HTERT RPE-1 (cell line): Measurements from ENCODE around the gene SPATA24.
"Not testable (repeated sequence)": the region's sequence is repeated elsewhere in the genome, so short reads cannot be mapped to it uniquely, and the experiment has no call there.

Source experiments
- in situ Hi-C: fragments of 300-500 bp; cut with MboI; formaldehyde crosslinking; loops from 4 replicates; pipeline ENCODE4 v1.14.3; 2020; ENCODE audit warnings: low sequenced_read_pairs

Gene SPATA24

DNA sequence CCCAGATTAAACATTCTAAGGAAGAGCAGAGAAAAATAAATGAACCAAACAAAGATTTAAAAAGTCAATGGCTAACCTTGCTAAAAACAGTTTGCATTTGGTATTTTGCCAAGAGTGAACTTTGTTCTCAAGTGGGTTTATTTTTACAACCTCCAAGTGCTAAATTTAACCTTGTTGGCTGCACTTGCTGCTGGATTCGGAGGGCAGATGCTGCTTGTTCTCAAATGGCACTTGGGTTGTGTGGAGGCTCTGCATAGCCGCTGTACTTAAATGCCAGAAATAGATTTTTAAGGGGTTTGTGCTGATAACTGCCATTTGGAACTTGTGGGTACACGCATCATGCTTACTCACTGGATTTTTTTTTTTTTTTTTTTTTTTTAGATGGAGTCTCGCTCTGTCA is 13.3 kb upstream of the SPATA24 start:
- in situ Hi-C loops: no loop called here

GRCh38 chr5:139416651-139417050 is 12.8 kb upstream of the SPATA24 start:
- in situ Hi-C loops: no loop called here

GRCh38 chr5:139415869-139416268 is 12.0 kb upstream of the SPATA24 start:
- in situ Hi-C loops: no loop called here

- in situ Hi-C loops: no loop called here
These were observed 11.5 kb upstream of the SPATA24 start for GRCh38 chr5:139415221-139415861.

DNA sequence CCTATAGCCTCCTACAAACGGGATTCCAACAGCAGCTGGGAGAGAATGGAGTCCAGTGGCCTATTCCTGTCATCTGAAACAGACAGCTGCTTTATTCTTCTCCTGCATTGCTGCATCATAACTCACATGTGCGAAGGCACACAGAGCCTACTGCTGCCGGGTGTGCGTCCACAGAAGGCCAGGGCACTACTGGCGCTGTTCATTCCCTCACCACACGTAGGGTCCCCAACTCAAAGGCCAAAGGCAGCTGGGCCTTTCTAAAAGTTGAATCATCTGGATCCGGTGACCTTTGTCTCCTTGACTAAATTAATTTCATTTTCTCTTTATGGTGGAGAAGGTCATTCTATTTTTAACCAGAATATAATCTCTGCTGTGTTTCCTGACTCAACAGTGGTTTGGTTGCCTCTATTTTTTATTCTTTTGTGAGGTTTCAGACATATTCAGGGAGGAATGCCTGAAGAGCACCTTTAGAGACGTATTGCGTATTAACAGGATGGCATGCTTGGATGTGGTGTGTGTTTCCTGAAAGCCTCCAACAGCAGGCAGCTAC is 10.8 kb upstream of the SPATA24 start:
- in situ Hi-C loops: no loop called here

DNA sequence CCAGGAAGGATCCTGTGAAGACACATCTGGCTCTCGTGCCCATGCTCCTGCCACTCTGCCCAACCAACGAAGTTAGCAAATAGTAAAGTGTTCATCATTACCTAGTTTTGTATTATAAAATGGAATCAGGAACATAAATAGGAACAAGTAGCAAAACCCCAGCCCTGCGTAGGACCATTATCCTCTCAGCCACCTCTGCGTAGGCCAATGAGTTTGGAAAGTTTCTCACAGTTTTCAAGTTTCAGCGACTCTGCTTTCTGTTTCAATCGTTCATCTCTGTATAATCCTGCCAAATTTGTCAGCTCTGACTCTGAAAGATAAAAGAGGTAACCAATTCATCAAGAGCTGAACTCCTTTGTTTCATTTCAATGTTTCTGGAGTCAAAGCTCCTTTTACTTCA is 10.1 kb upstream of the SPATA24 start:
- in situ Hi-C loops: no loop called here

DNA sequence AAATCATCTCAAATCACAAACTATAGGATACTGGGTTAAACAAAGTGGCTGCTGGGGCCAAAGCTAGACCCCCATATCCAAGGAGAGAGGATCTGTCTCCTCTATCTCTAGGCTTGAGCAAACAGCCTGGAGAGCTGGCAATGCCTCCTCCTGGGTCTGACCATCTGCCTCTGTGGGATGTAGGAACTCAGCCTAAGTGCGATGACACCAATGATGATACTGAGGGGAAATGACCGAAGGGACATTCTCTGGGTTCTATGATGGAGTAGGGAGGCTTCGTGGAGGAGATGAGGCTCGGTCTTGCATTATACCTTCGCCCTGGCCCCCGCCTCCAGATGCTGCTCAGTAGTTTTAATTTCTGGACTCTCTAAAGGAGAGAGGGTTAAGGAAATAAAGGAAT is 9.3 kb upstream of the SPATA24 start:
- in situ Hi-C loops: no loop called here

DNA sequence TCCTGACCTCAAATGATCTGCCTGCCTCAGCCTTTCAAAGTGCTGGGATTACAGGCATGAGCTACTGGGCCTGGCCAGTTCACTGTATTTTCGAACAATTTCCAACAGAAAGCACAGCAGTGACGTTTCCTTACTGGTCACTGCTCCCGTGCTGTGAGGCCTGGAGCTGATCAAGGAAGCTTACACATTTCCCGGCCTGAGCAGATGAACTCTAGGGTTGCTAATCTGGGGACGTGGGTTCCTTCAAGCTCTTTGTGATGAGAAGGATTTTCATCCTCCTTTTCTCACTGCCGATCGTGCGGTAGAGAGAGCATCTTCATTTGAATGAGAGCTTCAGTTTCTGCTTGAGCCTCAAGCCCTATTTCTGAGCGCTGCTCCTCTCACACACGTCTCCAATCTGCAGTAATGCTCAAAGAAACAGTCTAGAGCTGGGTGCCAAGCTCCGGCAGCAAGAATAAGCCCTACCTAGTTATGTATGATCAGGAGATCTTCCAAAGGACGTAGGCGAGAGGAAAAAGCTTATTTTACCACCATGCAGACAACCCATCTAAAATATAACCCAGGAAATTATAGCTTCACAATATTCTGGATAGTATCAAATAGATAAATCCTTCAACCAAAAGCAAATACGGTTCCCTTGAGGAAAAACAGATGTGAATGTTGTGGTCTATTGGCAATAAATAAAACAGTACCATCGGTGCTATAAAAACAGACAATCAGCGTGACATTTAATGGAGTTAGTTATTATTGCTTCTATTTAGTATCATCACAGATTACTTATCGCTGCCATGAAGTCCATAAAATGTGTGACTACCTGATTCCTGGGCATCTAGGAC is 7.3 kb upstream of the SPATA24 start:
- in situ Hi-C loops: no loop called here

DNA sequence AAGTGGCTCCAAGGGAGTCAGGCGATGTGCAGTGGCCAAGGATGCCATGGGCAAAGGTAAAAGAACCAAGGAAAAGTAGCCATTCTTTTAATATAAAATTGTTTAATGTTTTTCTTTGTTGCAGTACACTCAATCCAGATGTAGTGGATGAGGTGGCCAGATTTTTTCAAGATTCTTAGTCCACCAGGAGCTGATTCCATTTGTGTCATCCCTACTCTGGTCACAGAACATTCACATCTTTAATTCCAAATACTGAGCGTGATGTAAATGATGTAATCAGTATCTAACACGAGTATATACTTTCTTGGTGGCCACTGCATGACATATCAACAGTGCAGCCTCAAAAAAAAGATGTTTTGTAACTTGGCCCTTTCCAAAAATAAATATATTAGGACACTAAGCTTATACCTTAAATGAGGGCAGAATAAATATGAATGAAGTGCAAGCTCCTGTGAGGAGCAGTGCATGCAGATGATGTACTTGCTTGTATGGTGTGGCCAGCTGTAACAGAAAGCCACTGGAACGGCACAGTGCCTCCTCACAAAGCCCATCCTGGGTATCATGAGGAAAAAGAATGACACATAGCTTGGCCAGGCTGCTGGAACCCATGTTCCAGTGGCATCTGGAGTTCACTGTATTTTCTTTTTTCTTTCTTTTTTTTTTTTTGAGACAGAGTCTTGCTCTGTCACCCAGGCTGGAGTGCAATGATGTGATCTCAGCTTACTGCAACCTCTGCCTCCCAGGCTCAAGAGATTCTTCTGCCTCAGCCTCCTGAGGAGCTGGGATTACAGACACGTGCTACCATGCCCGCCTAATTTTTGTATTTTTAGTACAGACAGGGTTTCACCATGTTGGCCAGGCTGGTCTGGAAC is 6.5 kb upstream of the SPATA24 start:
- in situ Hi-C loops: no loop called here

- in situ Hi-C loops: not testable (repeated sequence)
These were observed 5.2 kb upstream of the SPATA24 start for GRCh38 chr5:139409116-139409515.

GRCh38 chr5:139408191-139408590 is 4.3 kb upstream of the SPATA24 start:
- in situ Hi-C loops: no loop called here

DNA sequence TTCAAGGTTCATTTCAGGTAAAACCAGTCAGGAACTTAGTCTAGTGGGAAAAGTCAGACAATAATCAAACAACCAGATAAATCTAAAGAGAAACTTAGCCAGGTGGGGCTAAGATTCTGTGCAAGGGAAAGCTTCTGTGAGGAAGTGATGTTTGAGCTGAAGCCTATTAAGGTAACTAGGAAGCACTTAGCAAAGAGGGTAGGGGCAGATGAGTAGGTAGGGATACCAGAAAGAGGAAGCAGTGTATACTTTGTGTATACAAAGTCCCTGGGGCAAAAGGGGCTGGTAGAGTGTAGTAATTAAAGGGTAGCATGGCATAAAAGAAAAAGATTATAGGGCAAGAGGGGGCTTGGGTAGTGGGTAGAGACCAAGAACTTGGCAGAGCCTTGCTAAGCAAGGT is 3.6 kb upstream of the SPATA24 start:
- in situ Hi-C loops: no loop called here

DNA sequence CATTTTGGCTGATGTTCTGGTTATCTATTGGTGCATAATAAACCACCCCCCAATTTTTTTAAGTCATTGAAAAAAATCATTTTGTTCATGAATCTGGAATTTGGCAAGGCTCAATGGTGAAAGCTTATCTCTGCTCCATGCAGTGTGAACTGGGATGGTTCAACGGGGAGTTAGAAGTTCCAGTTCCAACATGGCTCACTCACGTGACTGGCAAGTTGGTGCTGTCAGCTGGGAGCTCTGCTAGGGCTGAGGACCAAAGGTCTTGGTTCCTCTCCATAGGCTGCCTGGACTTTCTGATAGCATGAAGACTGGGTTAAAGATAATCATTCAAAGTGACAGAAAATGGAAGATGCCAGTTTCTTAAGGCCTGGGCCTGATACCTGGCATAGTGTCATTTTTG is 3.1 kb upstream of the SPATA24 start:
- in situ Hi-C loops: no loop called here

- in situ Hi-C loops: no loop called here
These were observed 573 bp upstream of the SPATA24 start for GRCh38 chr5:139404484-139404840.

DNA sequence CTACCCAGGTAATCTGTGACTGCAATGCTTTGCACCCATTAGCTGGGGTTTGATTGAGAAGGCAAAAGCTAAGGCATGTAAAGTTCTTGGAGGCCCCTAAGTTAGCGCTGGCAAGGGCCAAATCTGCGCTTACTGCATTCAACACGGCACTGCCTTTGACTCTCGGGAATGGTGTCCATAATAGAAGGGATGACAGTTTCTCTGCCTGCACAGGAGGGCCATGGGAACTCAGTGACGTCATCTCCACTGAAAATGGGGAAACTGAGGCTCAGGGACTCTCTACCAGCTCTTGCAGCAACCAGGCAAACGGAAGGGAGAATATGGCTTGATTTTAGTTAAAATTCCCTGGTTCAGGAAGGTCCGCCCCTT is 487 bp downstream of the SPATA24 start:
- in situ Hi-C loops: no loop called here

GRCh38 chr5:139402561-139403158 is 1.2 kb downstream of the SPATA24 start:
- in situ Hi-C loops: no loop called here

DNA sequence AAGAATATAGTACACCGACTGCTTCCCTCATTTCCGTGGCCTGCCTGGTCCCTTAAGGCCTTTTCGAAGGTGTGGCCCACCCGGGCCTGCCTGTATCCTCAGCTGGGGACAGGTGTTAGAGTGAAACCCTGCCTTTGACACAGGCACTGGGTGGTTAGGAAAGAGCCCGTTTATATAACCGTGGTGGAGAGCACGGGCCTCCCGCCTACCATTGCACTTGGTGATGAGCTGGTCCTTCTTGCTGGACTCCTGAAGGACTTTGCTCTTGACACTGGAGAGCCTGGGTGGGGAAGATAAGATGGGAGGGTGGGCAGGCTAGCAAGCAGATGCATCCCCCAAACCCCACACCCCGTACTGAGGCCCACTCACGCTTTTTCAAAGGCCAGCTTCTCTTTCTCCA is 2.3 kb downstream of the SPATA24 start:
- in situ Hi-C loops: no loop called here

GRCh38 chr5:139399501-139400121 is 4.3 kb downstream of the SPATA24 start:
- in situ Hi-C loops: no loop called here

- in situ Hi-C loops: no loop called here
These were observed 6.0 kb downstream of the SPATA24 start for GRCh38 chr5:139397921-139398320.

DNA sequence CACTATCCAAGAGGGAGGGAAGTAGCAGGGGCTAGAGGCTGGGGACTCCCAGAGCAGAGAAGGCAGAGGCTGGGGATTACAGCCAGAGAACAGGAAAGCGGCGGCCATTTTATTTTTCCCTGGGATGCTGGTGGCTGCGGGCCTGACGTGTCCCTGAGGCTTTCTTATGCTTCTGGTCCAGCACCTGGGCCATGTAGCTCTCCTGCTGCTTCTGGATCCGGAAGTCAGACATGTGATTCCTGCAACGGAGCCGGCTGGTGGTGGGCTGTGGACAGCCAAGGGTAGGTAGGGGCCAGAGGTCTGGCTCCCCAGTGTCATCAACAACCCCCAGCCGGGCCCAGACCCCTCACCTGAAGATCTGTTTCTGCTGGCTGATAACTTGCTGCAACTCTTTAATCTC is 7.2 kb downstream of the SPATA24 start:
- in situ Hi-C loops: no loop called here
